ENCODE data around the gene LINC00237.

DNA sequence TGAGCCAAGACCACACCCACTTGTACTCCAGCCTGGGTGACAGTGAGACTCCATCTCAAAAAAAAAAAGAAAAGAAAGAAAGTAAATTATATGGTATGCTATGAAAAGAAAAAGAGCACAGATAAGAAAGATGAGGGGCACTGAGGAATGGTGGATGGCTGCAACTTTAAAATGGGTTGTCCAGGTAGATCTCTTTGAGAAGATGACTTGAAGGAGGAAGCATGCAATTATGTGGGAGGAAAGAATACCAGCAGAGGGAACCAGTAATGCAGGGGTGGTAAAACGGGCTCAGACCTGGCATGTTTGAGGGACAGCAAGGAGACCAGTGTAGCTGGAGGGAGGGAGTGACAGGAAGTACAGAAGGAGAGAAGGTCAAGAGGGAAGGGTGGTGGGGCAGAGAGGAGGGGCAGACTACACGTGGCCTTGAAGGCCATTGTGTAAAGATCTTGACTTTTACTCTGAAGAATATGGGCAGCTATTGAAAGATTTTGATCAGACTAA is 22.3 kb downstream of the LINC00237 start:
- TF ChIP-seq, protein P1, sequence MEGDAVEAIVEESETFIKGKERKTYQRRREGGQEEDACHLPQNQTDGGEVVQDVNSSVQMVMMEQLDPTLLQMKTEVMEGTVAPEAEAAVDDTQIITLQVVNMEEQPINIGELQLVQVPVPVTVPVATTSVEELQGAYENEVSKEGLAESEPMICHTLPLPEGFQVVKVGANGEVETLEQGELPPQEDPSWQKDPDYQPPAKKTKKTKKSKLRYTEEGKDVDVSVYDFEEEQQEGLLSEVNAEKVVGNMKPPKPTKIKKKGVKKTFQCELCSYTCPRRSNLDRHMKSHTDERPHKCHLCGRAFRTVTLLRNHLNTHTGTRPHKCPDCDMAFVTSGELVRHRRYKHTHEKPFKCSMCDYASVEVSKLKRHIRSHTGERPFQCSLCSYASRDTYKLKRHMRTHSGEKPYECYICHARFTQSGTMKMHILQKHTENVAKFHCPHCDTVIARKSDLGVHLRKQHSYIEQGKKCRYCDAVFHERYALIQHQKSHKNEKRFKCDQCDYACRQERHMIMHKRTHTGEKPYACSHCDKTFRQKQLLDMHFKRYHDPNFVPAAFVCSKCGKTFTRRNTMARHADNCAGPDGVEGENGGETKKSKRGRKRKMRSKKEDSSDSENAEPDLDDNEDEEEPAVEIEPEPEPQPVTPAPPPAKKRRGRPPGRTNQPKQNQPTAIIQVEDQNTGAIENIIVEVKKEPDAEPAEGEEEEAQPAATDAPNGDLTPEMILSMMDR (IDR thresholded peaks at IDR 0.05), result no peak
- no peak for TF ChIP-seq POLR2A (IDR thresholded peaks at IDR 0.05)
